Heart right ventricle (tissue), 16 donors: Measurements from ENCODE around the gene SLC46A3. TPM values are rescaled to one million over a fixed set of nuclear protein-coding genes. Genes with fewer than 3 reads are reported as not detected.
A peak's percentile ranks its signal among the peaks of the same experiment; 100 is the strongest.

ENCODE experiments used
- ATAC-seq, 8 donors: fragments of 200-7000 bp; cut with Tn5 transposase; one replicate each; pipeline ENCODE4 v1.9.1; 2020; ENCODE audit warnings: mild to moderate bottlenecking in 8 of 8, moderate library complexity in 8 of 8, moderate number of reproducible peaks in 1 of 8
- DNase-seq, 2 donors: peaks; one replicate each; pipeline ENCODE4 v3.0.0-alpha.2; 2020
- H3K27ac ChIP-seq, 10 donors: fragments of 200-600 bp; sonication (generic) in 2 of 10; one replicate each; pipeline versions ENCODE4 v1.5.0 to v1.8.0; 2020 to 2022; ENCODE audit warnings: mild to moderate bottlenecking in 3 of 10
- H3K27me3 ChIP-seq, 7 donors: fragments of 200-600 bp; one replicate each; pipeline ENCODE4 v1.8.0; 2021 to 2022; ENCODE audit warnings: mild to moderate bottlenecking in 2 of 7
- H3K36me3 ChIP-seq, 9 donors: fragments of 200-600 bp; sonication (generic) in 1 of 9; one replicate each; pipeline versions ENCODE4 v1.5.0 to v1.8.0; 2020 to 2022; ENCODE audit warnings: mild to moderate bottlenecking in 2 of 9
- H3K4me1 ChIP-seq, 9 donors: fragments of 200-600 bp; sonication (generic) in 1 of 9; one replicate each; pipeline versions ENCODE4 v1.5.0 to v1.8.0; 2020 to 2022; ENCODE audit warnings: mild to moderate bottlenecking in 4 of 9
- H3K4me3 ChIP-seq, 10 donors: fragments of 200-600 bp; sonication (generic) in 2 of 10; one replicate each; pipeline versions ENCODE4 v1.5.0 to v1.8.0; 2020 to 2022; ENCODE audit warnings: mild to moderate bottlenecking in 7 of 10, moderate library complexity in 2 of 10
- H3K9me3 ChIP-seq, 11 donors: fragments of 200-600 bp in 10 of 11; sonication (generic) in 2 of 11; one replicate each; pipeline versions ENCODE4 v1.5.0 to v1.8.0; 2013 to 2022; ENCODE audit warnings: mild to moderate bottlenecking in 2 of 11, control low read depth in 1 of 11, moderate library complexity in 1 of 11
- WGBS, 2 donors: extraction: QIAGEN DNeasy Blood & Tissue Kit; methylation state at CpG; one replicate each; pipeline ENCODE4 v1.1.7; 2013; ENCODE audit warnings: inconsistent platforms in 1 of 2; 5-methylcytosine and 5-hydroxymethylcytosine counted together
- intact Hi-C, 10 donors: fragments of 100-400 bp; cut with DNase I; formaldehyde crosslinking; loops; one replicate each; pipeline versions ENCODE4 v1.11.1 to v1.14.2; 2022
- polyA plus RNA-seq, 2 donors: library from polyadenylated mRNA; stranded (reverse); fragments of 200-250 nt; gene quantifications; one replicate each; pipeline ENCODE4 v1.2.3, GENCODE V29; 2013
- total RNA-seq, 10 donors: library from RNA; stranded (reverse); fragmentation: NEBNext Ultra II Directional in 3 of 10; extraction: Animal tissue kit (Norgen Biotek cat#: 25700) in 3 of 10; gene quantifications; one replicate each; pipeline versions ENCODE4 v1.2.1 to v1.2.4, GENCODE V29; 2021 to 2023
- TF ChIP-seq, protein P1 (sequence below), 9 donors: fragments of 200-600 bp; sonication (generic) in 2 of 9; IDR thresholded peaks; one replicate each; pipeline versions ENCODE4 v1.5.0 to v1.8.0; 2021 to 2022; ENCODE audit warnings: antibody characterized with exemption in 9 of 9, mild to moderate bottlenecking in 5 of 9, moderate library complexity in 1 of 9
- donor health status: Arrhythmogenic right ventricular cardiomyopathy.
- donor health status: ischemic (EF 13 %, LVEDD 7.1; RV severe dilation, severe dysfunction).
- donor health status: healthy with polysubstance abuse.
- donor health status: DM: no; HTN: yes; CAD: no.
- donor health status: DM: no; HTN: no; CAD: no.
- donor health status: ischemic (EF 25% LVEDD 6.9; RV normal size, moderate dysfunction).
- donor health status: ischemic (EF 25% LVEDD 5.7; RV mildly dilated, moderate dysfunction).
- donor health status: healthy.
- donor health status: DM: yes; HTN: yes; CAD: no.
- donor health status: Ischemic cardiomyopathy.
- donor health status: ischemic (EF 35%, LVEDD 5.7; RV mildly dilated, moderate dysfunction).
- donor health status: nonischemic (EF 11% LVEDD 7.7; RV severe dilation, severe dysfunction).
- donor health status: DM: yes; HTN: yes; CAD: no.
- donor health status: PGD.
- donor health status: ischemic (EF 29% LVEDD 5.4; RV normal size, mild dysfunction).
- donor health status: nonischemic (EF 23%, LVEDD 6.1; RV moderate dilation, normal function).

SLC46A3 gene
- total and polyA plus RNA-seq, 12 donors = 9.1 to 19.3 (median 13.0) TPM

DNA sequence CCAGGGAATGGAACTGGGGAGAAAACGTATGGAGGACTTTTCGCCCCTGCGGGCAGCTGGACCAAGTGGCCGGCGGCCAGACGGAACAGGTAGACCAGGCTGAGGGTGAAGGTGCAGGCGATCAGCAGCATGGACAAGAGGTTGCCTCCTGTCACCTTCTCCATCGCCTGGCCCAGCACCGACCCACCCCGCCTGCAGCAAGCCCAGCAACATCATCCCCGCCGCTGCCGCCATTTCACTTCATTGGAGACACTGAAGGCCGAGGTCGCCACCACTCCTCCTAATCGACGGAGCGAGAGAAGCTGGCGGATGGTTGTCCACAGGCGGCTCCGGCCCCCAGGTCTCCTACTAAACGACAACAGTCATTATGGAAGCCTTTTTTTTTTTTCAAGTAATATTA is 5.0 kb upstream of the SLC46A3 start:
- H3K4me1 ChIP-seq = peaks cover 0 to 10% (median 5%) of the 10 kb centered on the region in 9 donors
- TF ChIP-seq, protein P1, sequence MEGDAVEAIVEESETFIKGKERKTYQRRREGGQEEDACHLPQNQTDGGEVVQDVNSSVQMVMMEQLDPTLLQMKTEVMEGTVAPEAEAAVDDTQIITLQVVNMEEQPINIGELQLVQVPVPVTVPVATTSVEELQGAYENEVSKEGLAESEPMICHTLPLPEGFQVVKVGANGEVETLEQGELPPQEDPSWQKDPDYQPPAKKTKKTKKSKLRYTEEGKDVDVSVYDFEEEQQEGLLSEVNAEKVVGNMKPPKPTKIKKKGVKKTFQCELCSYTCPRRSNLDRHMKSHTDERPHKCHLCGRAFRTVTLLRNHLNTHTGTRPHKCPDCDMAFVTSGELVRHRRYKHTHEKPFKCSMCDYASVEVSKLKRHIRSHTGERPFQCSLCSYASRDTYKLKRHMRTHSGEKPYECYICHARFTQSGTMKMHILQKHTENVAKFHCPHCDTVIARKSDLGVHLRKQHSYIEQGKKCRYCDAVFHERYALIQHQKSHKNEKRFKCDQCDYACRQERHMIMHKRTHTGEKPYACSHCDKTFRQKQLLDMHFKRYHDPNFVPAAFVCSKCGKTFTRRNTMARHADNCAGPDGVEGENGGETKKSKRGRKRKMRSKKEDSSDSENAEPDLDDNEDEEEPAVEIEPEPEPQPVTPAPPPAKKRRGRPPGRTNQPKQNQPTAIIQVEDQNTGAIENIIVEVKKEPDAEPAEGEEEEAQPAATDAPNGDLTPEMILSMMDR (IDR thresholded peaks at IDR 0.05) = no peak
- no peak for ATAC-seq
- H3K27ac ChIP-seq = no peak overlapping the region
- no peaks in the 10 kb centered on the region for H3K9me3 ChIP-seq
- intact Hi-C loops = no loop called here
- 96 to 97% methylated on average over 22 of the region's 22 CpGs for WGBS, 2 donors
- H3K36me3 ChIP-seq = no peaks in the 10 kb centered on the region
- H3K27me3 ChIP-seq = no peaks in the 10 kb centered on the region
- H3K4me3 ChIP-seq = no peak overlapping the region
- DNase-seq = no peak

DNA sequence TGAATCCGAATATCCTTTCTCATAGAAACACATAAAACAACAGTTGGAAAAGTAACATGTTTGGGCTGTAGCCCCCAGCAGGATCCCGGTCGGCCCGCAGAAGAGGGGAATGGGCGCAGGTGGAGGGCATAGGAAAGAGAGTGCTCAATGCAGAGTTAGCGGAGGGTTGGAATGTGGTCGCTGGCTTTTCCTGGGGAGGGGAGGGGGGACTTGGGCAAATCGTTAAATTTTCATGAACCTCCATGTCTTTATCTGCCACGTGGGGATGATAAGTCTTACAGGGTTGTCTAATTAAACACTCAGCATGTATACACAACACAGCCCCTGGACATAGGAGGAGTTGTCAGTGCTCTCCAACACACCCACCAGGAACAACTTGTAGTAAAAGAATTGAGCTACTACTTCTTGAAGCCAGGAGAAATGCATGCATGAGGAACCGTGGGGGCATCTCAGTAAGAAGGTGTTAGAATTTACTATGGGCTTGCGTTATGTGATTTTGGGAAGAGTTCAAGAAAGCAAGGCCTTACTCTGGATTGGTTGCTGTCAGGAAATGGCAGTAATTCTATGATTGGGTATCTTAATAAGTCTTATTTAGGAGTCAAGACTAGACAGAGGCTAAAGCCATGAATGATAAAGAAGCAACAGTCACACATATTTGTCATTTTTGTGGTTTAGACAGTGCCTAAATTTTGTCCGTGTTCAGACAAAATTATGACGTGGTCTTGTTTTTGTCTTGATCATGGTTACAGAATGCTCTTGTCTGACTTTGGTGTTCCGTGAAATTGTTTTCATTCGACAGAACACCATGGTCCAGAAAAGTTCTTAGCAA is 671 bp upstream of the SLC46A3 start:
- Histone ChIP-seq H3K27me3 (no peaks in the 10 kb centered on the region), H3K27ac (peak overlapping the region; percentile 66 to 100 (median 99)), H3K9me3 (no peaks in the 10 kb centered on the region), H3K36me3 (peaks cover 0 to 6% (median 0%) of the 10 kb centered on the region in 9 donors), H3K4me3 (peak overlapping the region; percentile 30 to 94 (median 76)), H3K4me1 (peaks cover 6 to 48% (median 38%) of the 10 kb centered on the region in 9 donors)
- ATAC-seq (peak in 5 of 8 donors; percentile 0 to 4 (median 3)), DNase-seq (no peak)
- intact Hi-C loops = loop anchor here in 7 of 10 donors (2.0 to 10.0 kb wide), 8 partner anchors 33 to 78 kb away; partner anchors contain the start of gene POMP (in 2 of the 7)
- 33 to 37% methylated on average over 15 of the region's 15 CpGs for WGBS, 2 donors
- TF ChIP-seq, protein P1 (IDR thresholded peaks at IDR 0.05) = no peak

DNA sequence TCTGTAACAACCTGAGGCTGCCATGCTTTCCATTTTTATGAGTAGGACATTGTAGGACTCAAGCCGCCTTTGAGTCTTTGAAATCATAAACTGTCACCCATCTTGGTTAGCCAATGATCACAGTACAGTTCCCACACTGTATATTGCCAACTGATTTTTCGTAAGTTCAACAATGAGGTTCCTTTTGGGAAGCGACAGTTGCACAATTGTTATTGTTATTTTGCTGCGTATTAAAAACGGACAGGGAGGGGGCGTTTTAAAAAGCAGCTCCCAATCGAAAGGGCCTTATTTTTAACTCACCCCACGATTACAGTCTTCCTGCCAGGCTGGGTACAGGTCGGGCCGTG is 601 bp downstream of the SLC46A3 start:
- intact Hi-C loops = loop anchor here in 7 of 10 donors (1.0 to 10.0 kb wide), 9 partner anchors 34 to 79 kb away; partner anchors contain the start of gene POMP (in 2 of the 7)
- TF ChIP-seq, protein P1 (IDR thresholded peaks at IDR 0.05) = no peak
- peak overlapping the region; percentile 57 to 94 (median 76) for H3K4me3 ChIP-seq
- peaks cover 6 to 51% (median 39%) of the 10 kb centered on the region in 9 donors for H3K4me1 ChIP-seq
- peak overlapping the region; percentile 92 to 100 (median 99) for H3K27ac ChIP-seq
- DNase-seq = peak in 1 of 2 donors; percentile 72
- ATAC-seq = peak in 7 of 8 donors; percentile 1 to 41 (median 17)
- WGBS, 2 donors = 3% methylated on average over 10 of the region's 10 CpGs
- peaks cover 0 to 10% (median 0%) of the 10 kb centered on the region in 9 donors for H3K36me3 ChIP-seq
- no peaks in the 10 kb centered on the region for H3K9me3 ChIP-seq
- no peaks in the 10 kb centered on the region for H3K27me3 ChIP-seq

DNA sequence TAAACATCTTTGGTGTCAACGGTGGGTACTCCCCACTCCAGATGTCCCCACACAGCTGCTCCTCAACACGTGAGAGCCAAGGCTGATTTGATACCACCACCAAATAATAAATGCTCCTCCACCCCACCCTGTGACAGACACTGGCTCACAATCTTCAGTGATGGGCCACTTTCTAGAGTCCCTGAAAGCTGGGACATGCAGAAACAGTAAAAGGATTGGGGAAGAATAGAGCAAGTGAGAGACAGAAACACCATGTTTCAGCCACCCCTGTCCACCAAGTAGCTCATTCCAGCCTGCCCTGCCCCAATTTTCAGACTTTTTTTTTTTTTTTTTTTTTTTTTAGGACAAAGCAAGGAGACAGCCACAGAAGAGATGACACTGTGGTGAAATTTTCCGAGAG is 1.6 kb downstream of the SLC46A3 start:
- intact Hi-C loops = loop anchor here in 6 of 10 donors (2.0 to 10.0 kb wide), 6 partner anchors 35 to 80 kb away; partner anchors contain the start of gene POMP (in 2 of the 6)
- peak overlapping the region; percentile 33 to 100 (median 98) for H3K27ac ChIP-seq
- TF ChIP-seq, protein P1 (IDR thresholded peaks at IDR 0.05) = no peak
- WGBS, 2 donors = 62 to 75% methylated on average over 3 of the region's 3 CpGs
- H3K4me3 ChIP-seq = peak overlapping the region in 5 of 10 donors; percentile 5 to 84 (median 77)
- H3K4me1 ChIP-seq = peaks cover 6 to 51% (median 39%) of the 10 kb centered on the region in 9 donors
- no peaks in the 10 kb centered on the region for H3K27me3 ChIP-seq
- H3K36me3 ChIP-seq = peaks cover 0 to 18% (median 0%) of the 10 kb centered on the region in 9 donors
- ATAC-seq (no peak), DNase-seq (no peak)
- H3K9me3 ChIP-seq = no peaks in the 10 kb centered on the region
